ENCODE results near the gene MPDU1.

MPDU1 gene

GRCh38 chr17:7555320-7555948 lies 28.2 kb upstream of the MPDU1 start:
- H3K4me1 ChIP-seq (ENCODE audit: control insufficient read depth, insufficient read depth, low read length), result peaks cover 38% of the 10 kb centered on the region
- H3K9me3 ChIP-seq (ENCODE audit: control insufficient read depth, low read length), result no peaks in the 10 kb centered on the region
- no peaks in the 10 kb centered on the region for H3K36me3 ChIP-seq (ENCODE audit: control insufficient read depth, insufficient read depth, low read length)
- no peaks in the 10 kb centered on the region for H3K27me3 ChIP-seq (ENCODE audit: control insufficient read depth, insufficient read depth, low read length)
- no peak overlapping the region for H3K4me3 ChIP-seq (ENCODE audit: low read length)
- no peak overlapping the region for H3K9ac ChIP-seq (ENCODE audit: low read length)

GRCh38 chr17:7556627-7557026 lies 27.0 kb upstream of the MPDU1 start:
- Histone ChIP-seq H3K27me3 (ENCODE audit: control insufficient read depth, insufficient read depth, low read length) (no peaks in the 10 kb centered on the region), H3K9ac (ENCODE audit: low read length) (peak overlapping the region; percentile 98), H3K9me3 (ENCODE audit: control insufficient read depth, low read length) (no peaks in the 10 kb centered on the region), H3K36me3 (ENCODE audit: control insufficient read depth, insufficient read depth, low read length) (no peaks in the 10 kb centered on the region), H3K4me3 (ENCODE audit: low read length) (no peak overlapping the region), H3K4me1 (ENCODE audit: control insufficient read depth, insufficient read depth, low read length) (peaks cover 48% of the 10 kb centered on the region)

GRCh38 chr17:7557147-7557764 lies 26.4 kb upstream of the MPDU1 start:
- Histone ChIP-seq H3K27me3 (ENCODE audit: control insufficient read depth, insufficient read depth, low read length) (no peaks in the 10 kb centered on the region), H3K36me3 (ENCODE audit: control insufficient read depth, insufficient read depth, low read length) (no peaks in the 10 kb centered on the region), H3K4me1 (ENCODE audit: control insufficient read depth, insufficient read depth, low read length) (peaks cover 49% of the 10 kb centered on the region), H3K9me3 (ENCODE audit: control insufficient read depth, low read length) (no peaks in the 10 kb centered on the region), H3K9ac (ENCODE audit: low read length) (peak overlapping the region; percentile 98), H3K4me3 (ENCODE audit: low read length) (no peak overlapping the region)

GRCh38 chr17:7557775-7558543 lies 25.7 kb upstream of the MPDU1 start:
- Histone ChIP-seq H3K9me3 (ENCODE audit: control insufficient read depth, low read length) (no peaks in the 10 kb centered on the region), H3K4me1 (ENCODE audit: control insufficient read depth, insufficient read depth, low read length) (peaks cover 56% of the 10 kb centered on the region), H3K27me3 (ENCODE audit: control insufficient read depth, insufficient read depth, low read length) (no peaks in the 10 kb centered on the region), H3K4me3 (ENCODE audit: low read length) (peak overlapping the region; percentile 77), H3K36me3 (ENCODE audit: control insufficient read depth, insufficient read depth, low read length) (no peaks in the 10 kb centered on the region), H3K9ac (ENCODE audit: low read length) (peak overlapping the region; percentile 98)

- H3K9ac ChIP-seq (ENCODE audit: low read length), result peak within 1 kb of the TSS; percentile 98
- H3K4me3 ChIP-seq (ENCODE audit: low read length), result peak within 1 kb of the TSS; percentile 77
- H3K27me3 ChIP-seq (ENCODE audit: control insufficient read depth, insufficient read depth, low read length), result no peaks in the 10 kb centered on the region
- H3K36me3 ChIP-seq (ENCODE audit: control insufficient read depth, insufficient read depth, low read length), result peaks cover under 1% of the 10 kb centered on the region
- no peaks in the 10 kb centered on the region for H3K9me3 ChIP-seq (ENCODE audit: control insufficient read depth, low read length)
- H3K4me1 ChIP-seq (ENCODE audit: control insufficient read depth, insufficient read depth, low read length), result peaks cover 62% of the 10 kb centered on the region
Measured at GRCh38 chr17:7558544-7559319, 24.9 kb upstream of the MPDU1 start, which contains the start of gene TNFSF13. Gene TNFSF13, plus strand, starts transcription at chr17:7558750. Its CDS starts 290 bp downstream, at chr17:7559040.

GRCh38 chr17:7559320-7560171 lies 24.1 kb upstream of the MPDU1 start:
- Histone ChIP-seq H3K9ac (ENCODE audit: low read length) (peak overlapping the region; percentile 98), H3K36me3 (ENCODE audit: control insufficient read depth, insufficient read depth, low read length) (peaks cover 3% of the 10 kb centered on the region), H3K4me1 (ENCODE audit: control insufficient read depth, insufficient read depth, low read length) (peaks cover 62% of the 10 kb centered on the region), H3K27me3 (ENCODE audit: control insufficient read depth, insufficient read depth, low read length) (no peaks in the 10 kb centered on the region), H3K9me3 (ENCODE audit: control insufficient read depth, low read length) (no peaks in the 10 kb centered on the region), H3K4me3 (ENCODE audit: low read length) (peak overlapping the region; percentile 77)

- peaks cover 11% of the 10 kb centered on the region for H3K36me3 ChIP-seq (ENCODE audit: control insufficient read depth, insufficient read depth, low read length)
- peaks cover 62% of the 10 kb centered on the region for H3K4me1 ChIP-seq (ENCODE audit: control insufficient read depth, insufficient read depth, low read length)
Measured at GRCh38 chr17:7560172-7561027, 23.3 kb upstream of the MPDU1 start.

GRCh38 chr17:7561028-7561575 lies 22.6 kb upstream of the MPDU1 start:
- H3K4me1 ChIP-seq (ENCODE audit: control insufficient read depth, insufficient read depth, low read length), result peaks cover 62% of the 10 kb centered on the region
- H3K9ac ChIP-seq (ENCODE audit: low read length), result peak overlapping the region; percentile 98
- peak overlapping the region; percentile 52 for H3K4me3 ChIP-seq (ENCODE audit: low read length)
- no peaks in the 10 kb centered on the region for H3K27me3 ChIP-seq (ENCODE audit: control insufficient read depth, insufficient read depth, low read length)
- no peaks in the 10 kb centered on the region for H3K9me3 ChIP-seq (ENCODE audit: control insufficient read depth, low read length)
- H3K36me3 ChIP-seq (ENCODE audit: control insufficient read depth, insufficient read depth, low read length), result peaks cover 16% of the 10 kb centered on the region

More at GRCh38 chr17:7560172-7561027, 23.3 kb upstream of the MPDU1 start:
- no peaks in the 10 kb centered on the region for H3K27me3 ChIP-seq (ENCODE audit: control insufficient read depth, insufficient read depth, low read length)
- no peaks in the 10 kb centered on the region for H3K9me3 ChIP-seq (ENCODE audit: control insufficient read depth, low read length)
- H3K4me3 ChIP-seq (ENCODE audit: low read length), result peak overlapping the region; percentile 77
- H3K9ac ChIP-seq (ENCODE audit: low read length), result peak overlapping the region; percentile 98

GRCh38 chr17:7561589-7562207 lies 22.0 kb upstream of the MPDU1 start, which contains the start of gene SENP3:
Gene SENP3, plus strand, starts transcription at chr17:7561919. Its CDS starts 1,158 bp downstream, at chr17:7563077.
- H3K9ac ChIP-seq (ENCODE audit: low read length), result peak within 1 kb of the TSS; percentile 98
- H3K9me3 ChIP-seq (ENCODE audit: control insufficient read depth, low read length), result no peaks in the 10 kb centered on the region
- peaks cover 17% of the 10 kb centered on the region for H3K36me3 ChIP-seq (ENCODE audit: control insufficient read depth, insufficient read depth, low read length)
- H3K27me3 ChIP-seq (ENCODE audit: control insufficient read depth, insufficient read depth, low read length), result no peaks in the 10 kb centered on the region
- peaks cover 59% of the 10 kb centered on the region for H3K4me1 ChIP-seq (ENCODE audit: control insufficient read depth, insufficient read depth, low read length)
- H3K4me3 ChIP-seq (ENCODE audit: low read length), result peak within 1 kb of the TSS; percentile 52

GRCh38 chr17:7562208-7562605 lies 21.4 kb upstream of the MPDU1 start:
- H3K9me3 ChIP-seq (ENCODE audit: control insufficient read depth, low read length), result no peaks in the 10 kb centered on the region
- peaks cover 54% of the 10 kb centered on the region for H3K4me1 ChIP-seq (ENCODE audit: control insufficient read depth, insufficient read depth, low read length)
- H3K36me3 ChIP-seq (ENCODE audit: control insufficient read depth, insufficient read depth, low read length), result peaks cover 22% of the 10 kb centered on the region
- H3K4me3 ChIP-seq (ENCODE audit: low read length), result peak overlapping the region; percentile 34
- H3K9ac ChIP-seq (ENCODE audit: low read length), result peak overlapping the region; percentile 81
- H3K27me3 ChIP-seq (ENCODE audit: control insufficient read depth, insufficient read depth, low read length), result no peaks in the 10 kb centered on the region

All from mucosa of stomach (tissue), 1 donor.